Dedifferentiated amniotic fluid mesenchymal stem cell (primary cell): ENCODE results near the gene PRKAR1A.
"Not testable (repeated sequence)": the region's sequence is repeated elsewhere in the genome, so short reads cannot be mapped to it uniquely, and the experiment has no call there.

Experiments used
- DNase-seq: peaks from one replicate; pipeline ENCODE4 v3.0.0-alpha.2; 2016; ENCODE audit errors: extremely low spot score

Gene PRKAR1A

GRCh38 chr17:68511254-68511670 is 968 bp upstream of the PRKAR1A start:
- DNase-seq, result peak; percentile 46

DNA sequence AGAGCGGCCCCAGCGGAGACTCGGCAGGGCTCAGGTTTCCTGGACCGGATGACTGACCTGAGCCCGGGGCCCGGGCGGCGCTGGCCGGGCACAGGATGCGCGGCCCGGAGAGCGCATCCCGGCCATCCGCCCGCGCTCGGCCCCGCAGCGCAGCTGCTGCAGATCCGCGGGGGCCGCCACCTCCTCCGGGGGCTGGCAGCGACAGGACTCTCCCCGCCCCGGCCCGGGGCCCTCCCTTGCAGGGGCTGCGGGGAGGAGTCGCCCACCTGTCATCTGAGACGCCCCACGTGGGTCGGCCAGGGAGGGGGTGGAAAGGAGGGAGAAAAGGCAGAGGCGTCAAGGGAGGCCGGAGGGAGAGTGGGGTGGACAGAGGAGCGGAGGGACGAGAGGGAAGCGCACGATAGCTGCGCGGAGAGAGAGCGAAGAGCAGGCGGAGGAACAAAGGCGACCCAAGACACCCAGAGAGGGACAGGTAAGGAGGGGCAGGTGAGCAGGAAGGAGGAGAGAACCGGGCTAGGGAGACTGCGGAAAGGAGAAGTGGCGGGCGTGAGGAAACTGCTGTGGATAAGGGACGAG is 471 bp upstream of the PRKAR1A start:
- DNase-seq, result peak; percentile 44

- peak; percentile 18 for DNase-seq
Measured at GRCh38 chr17:68512960-68513474, 787 bp downstream of the PRKAR1A start.

DNA sequence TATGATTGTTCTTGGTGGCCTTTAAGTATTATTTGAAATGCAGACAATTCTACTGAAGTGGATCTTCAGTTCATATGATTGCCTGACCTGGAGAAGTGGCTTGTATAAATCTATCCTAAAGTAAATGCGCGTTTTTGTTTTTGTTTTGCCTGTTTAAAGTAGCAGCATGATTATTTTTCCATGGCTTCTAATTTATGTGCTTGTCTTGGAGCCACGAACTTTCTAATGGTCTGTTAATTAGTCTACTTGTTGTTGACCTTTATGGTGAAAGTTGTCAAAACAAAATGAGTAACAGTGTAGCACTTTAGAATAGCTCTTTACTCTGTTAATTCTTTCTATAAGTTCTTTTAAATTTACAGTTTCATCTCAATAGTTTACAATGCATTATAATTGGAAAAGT is 1.7 kb downstream of the PRKAR1A start:
- DNase-seq, result no peak

GRCh38 chr17:68514831-68515635 is 2.8 kb downstream of the PRKAR1A start:
- peak; percentile 66 for DNase-seq

- no peak for DNase-seq
Measured at GRCh38 chr17:68516732-68517131, 4.5 kb downstream of the PRKAR1A start.

DNA sequence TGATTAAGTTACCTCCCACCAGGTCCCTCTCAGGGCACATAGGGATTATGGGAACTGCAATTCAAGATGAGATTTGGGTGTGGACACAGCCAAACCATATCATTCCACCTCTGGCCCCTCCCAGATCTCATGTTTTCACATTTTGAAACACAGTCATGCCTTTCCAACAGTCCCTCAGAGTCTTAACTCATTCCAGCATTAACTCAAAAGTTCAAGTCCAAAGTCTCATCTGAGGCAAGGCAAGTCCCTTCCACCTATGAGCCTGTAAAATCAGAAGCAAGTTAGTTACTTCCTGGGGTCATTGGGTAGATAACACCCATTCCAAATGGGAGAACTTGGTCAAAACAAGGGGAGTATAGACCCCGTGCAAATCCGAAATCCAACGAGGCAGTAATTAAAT is 5.4 kb downstream of the PRKAR1A start:
- not testable (repeated sequence) for DNase-seq

GRCh38 chr17:68518063-68518815 is 6.0 kb downstream of the PRKAR1A start:
- DNase-seq, result no peak

DNA sequence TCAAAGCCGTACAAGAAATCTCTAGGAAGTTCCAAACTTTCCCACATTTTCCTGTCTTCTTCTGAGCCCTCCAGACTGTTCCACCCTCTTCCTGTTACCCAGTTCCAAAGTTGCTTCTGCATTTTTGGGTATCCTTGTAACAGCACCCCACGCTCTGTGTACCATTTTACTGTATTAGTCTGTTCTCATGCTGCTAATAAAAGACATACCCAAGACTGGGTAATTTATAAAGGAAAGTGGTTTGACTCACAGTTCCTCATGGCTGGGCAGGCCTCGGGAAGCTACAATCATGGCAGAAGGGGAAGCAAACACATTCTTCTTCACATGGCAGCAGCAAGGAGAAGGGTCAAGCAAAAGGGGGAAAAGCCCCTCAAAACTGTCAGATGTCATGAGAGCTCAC is 6.8 kb downstream of the PRKAR1A start:
- not testable (repeated sequence) for DNase-seq

DNA sequence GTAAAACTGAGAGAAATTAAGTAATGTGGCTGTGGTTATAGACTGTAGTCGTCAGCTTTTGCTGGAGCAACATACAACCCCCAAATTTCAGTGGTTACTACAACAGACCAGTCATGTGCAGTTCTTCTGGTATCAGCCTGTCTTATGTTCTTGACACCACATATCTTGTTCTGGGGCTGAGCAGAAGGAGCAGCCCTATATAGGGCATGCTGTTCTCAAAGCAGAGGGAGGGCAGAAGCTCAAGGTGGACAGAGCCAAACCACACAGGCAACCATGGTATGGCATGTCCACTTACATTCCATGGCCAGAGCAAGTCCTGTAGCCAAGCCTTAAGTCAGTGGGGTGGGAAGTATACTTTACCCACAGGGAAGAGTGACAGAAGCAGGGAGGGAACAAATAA is 7.7 kb downstream of the PRKAR1A start:
- DNase-seq, result no peak

GRCh38 chr17:68522266-68522665 is 10.0 kb downstream of the PRKAR1A start:
- DNase-seq, result no peak

DNA sequence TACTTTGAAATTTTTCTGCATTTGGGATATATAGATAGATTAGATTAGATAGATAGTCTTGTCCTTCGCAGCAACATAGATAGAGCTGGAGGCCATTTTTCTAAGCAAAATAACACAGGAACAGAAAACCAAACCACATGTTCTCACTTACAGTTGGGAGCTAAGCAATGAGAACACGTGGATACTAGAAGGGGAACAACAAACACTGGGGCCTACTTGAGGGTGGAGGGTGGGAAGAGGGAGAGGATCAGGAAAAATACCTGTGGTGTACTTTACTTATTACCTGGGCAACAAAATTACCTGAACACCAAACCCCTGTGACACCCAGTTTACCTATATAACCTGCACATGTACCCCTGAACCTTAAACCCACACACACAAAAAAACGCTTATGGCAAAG is 14.3 kb downstream of the PRKAR1A start:
- no peak for DNase-seq

- no peak for DNase-seq
Measured at GRCh38 chr17:68527314-68527713, 15.1 kb downstream of the PRKAR1A start.

DNA sequence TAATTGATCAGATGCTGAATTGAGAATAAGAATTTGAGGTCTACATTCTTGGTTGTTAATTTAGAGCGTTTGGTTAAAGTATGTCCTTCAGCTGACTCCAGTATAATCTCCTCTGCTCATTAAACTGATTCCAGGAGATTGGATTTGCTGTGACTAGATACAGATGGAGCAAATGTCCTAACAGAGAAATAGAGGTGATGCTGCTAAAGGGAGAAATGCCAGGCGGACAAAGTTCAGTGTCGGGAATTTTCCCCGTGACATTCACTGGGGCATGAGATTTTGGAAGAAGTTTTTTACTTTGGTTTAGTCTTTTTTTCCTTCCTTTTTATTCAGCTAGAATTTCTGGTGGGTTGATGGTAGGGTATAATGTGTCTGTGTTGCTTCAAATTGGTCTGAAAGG is 19.0 kb downstream of the PRKAR1A start:
- DNase-seq, result no peak

DNA sequence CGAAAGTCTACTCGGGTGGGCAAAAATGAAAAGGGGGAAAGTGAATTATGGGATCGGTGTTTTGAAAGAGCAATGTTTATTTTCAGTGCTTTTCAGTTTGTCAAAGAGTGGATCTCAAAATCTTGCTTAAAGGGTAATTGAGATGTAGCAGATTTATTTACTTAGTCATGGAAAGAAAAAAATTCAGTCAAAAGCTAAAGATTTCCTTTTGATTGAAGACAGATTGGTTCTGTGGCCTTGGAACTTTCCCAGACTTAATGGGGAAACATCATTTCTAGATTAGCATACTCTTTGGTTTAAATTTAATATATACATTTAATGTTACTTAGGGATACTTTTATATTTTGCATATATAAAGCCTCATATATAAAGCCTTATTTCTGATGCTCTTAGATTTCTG is 20.6 kb downstream of the PRKAR1A start:
- peak; percentile 37 for DNase-seq

DNA sequence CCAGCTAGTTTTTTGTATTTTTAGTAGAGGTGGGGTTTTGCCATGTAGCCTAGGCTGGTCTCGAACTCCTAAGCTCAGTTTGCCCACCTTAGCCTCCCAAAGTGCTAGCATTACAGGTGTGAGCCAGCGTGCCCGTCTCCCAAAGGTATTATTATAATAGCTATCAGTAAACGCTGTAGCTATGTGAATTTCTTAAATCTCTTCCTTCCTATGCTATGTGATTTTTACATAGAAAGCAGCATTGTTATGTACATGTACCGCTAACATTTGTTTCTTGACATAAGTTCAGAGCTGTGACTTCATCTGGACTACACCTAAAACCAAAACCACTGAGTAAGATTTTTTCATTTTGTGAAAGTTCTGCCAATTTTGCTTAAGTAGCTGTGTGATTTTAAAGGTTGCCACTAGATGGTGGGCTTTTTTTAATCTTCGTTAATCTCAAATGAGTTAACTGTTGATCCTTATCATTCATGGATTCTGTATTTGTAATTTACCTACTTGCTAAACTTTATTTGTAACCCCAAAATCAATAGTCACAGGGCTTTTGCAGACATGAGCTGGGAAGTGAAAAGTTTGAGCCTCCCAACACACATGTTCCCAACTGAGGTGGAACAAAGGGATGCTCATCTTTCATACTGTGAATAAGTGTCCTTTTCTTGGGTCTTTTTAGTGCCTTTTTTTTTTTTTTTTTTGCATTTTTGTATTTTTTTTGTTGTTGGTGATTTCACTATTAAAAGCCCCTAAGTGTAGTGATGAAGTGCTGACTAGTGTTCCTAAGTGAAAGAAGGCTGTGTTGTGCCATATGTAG is 21.9 kb downstream of the PRKAR1A start:
- DNase-seq, result peak; percentile 20

- no peak for DNase-seq
Measured at GRCh38 chr17:68534695-68535088, 22.5 kb downstream of the PRKAR1A start.

GRCh38 chr17:68535922-68536321 is 23.7 kb downstream of the PRKAR1A start:
- no peak for DNase-seq

DNA sequence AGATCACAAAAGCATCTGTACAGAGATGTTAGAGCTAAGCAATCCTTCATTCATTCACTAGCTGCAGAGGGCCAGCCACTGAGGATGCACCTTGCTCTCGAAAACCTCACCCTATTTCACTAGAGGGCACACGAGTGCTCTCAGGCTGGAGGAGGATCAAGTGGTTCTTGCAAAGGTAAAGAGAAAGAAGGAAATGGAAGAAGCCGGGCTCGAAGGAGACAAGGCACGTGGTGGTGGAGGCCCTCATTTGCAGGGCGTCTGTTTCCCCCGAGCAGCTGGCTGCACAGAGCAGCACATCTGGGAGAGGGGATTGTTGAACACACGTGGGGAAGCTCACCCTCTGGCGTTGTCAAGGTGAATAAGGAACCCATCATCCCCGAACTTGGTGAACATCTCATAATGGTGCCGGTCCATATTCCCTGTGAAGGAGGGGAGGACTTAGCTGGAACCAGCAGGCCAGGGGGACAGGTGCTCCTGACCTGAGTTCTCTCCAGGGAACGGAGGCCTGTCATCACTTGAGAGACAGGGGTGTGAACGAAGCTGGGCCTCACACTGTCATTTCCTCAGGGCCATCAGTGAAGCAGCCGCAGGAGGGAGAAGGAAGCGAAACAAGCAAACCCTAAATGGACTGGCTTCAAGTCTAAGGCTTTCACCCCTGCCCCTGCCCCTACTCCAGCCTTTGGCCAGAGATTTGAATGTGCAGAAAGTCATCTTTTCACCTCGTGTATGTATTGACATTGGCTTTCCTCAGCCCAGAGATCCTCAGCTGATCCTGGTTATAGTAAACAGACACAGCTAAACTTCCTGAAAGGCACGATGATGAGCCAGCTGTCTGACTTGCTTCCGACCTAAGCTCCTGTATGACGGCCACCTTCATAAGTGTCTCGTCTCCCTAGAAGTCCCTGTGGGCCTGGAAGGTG is 27.6 kb downstream of the PRKAR1A start:
- DNase-seq, result no peak

GRCh38 chr17:68540981-68541380 is 28.8 kb downstream of the PRKAR1A start:
- DNase-seq, result no peak

DNA sequence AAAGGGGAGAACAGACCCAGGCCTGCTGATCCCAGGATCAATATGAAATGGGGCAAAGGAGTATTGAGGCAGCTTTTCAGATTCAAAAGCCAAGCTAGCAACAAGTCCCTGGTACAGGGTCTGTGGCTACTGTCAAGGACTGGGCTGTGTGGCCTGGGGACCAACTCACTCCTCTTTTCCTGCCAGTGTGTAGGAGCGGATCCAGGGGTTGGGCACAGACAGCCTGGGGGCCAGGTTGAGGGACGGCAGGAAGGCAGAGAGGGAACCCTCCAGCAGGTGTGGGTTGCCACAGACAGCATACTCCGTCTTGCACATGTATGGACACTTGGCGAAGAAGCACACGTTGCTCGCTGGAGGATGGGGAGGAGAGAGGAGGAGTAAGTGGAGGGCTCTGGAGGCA is 29.6 kb downstream of the PRKAR1A start:
- DNase-seq, result no peak
